Nephron progenitor cell (in vitro differentiated cells): ENCODE results near the gene MACC1.
A peak's percentile ranks its signal among the peaks of the same experiment; 100 is the strongest.

Experiments used
- DNase-seq: peaks from one replicate; pipeline ENCODE4 v3.0.0; 2021
- H3K27ac Mint-ChIP-seq: 2 replicates; pipeline ENCODE4 v1.8.0; 2021; ENCODE audit warnings: mild to moderate bottlenecking, moderate library complexity, mixed read lengths
- H3K27me3 Mint-ChIP-seq: 2 replicates; pipeline ENCODE4 v1.8.0; 2021; ENCODE audit warnings: mild to moderate bottlenecking, low read depth, mixed read lengths; ENCODE audit not compliant: poor library complexity
- H3K36me3 Mint-ChIP-seq: 2 replicates; pipeline ENCODE4 v1.8.0; 2021; ENCODE audit warnings: low read depth, mixed read lengths
- H3K4me1 Mint-ChIP-seq: 2 replicates; pipeline ENCODE4 v1.8.0; 2021; ENCODE audit warnings: mixed read lengths
- H3K4me3 Mint-ChIP-seq: 2 replicates; pipeline ENCODE4 v1.8.0; 2021; ENCODE audit warnings: mild to moderate bottlenecking, moderate library complexity, mixed read lengths
- H3K9me3 Mint-ChIP-seq: 2 replicates; pipeline ENCODE4 v1.8.0; 2021; ENCODE audit warnings: mild to moderate bottlenecking, moderate library complexity, mixed read lengths
- TF ChIP-seq, protein P1 (sequence below): fragments of 200-600 bp; sonication (generic); IDR thresholded peaks from 2 replicates; pipeline ENCODE4 v1.5.0; 2021; ENCODE audit warnings: antibody characterized with exemption

MACC1 gene

DNA sequence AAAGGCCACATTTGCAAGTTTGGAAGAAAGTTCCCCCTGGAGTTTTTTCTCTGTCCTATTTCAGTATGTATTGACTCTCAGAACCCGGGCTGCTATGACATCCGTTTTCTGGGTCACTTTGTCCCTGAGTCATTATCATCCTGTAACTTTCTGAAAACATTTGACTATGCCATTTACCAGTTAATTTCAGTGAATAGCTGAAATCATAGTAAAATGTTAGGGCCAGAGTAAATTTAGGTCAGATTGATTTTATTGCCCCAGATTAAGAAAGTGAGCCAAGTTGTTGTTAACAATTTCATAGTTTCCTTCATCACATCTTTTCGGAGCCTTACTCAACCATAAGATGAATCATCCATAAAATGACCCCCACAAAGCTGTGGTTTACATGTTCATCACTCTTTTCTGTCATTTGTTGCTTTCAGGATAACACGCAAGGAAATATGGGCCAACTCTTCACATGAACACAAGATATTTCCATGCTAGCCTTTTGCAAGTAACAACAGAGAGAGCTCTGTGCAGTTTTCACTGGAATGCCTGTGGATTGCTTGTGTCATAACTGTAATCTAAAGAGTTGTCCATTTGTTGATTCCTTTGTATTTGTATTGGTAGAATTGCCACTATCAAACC is 3.9 kb upstream of the MACC1 start:
- H3K27me3 Mint-ChIP-seq, result no peaks in the 10 kb centered on the region
- H3K4me3 Mint-ChIP-seq, result no peak overlapping the region
- no peak for DNase-seq
- H3K36me3 Mint-ChIP-seq, result no peaks in the 10 kb centered on the region
- no peak overlapping the region for H3K27ac Mint-ChIP-seq
- TF ChIP-seq, protein P1, sequence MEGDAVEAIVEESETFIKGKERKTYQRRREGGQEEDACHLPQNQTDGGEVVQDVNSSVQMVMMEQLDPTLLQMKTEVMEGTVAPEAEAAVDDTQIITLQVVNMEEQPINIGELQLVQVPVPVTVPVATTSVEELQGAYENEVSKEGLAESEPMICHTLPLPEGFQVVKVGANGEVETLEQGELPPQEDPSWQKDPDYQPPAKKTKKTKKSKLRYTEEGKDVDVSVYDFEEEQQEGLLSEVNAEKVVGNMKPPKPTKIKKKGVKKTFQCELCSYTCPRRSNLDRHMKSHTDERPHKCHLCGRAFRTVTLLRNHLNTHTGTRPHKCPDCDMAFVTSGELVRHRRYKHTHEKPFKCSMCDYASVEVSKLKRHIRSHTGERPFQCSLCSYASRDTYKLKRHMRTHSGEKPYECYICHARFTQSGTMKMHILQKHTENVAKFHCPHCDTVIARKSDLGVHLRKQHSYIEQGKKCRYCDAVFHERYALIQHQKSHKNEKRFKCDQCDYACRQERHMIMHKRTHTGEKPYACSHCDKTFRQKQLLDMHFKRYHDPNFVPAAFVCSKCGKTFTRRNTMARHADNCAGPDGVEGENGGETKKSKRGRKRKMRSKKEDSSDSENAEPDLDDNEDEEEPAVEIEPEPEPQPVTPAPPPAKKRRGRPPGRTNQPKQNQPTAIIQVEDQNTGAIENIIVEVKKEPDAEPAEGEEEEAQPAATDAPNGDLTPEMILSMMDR, result no peak
- H3K9me3 Mint-ChIP-seq, result no peaks in the 10 kb centered on the region
- H3K4me1 Mint-ChIP-seq, result peaks cover 14% of the 10 kb centered on the region

DNA sequence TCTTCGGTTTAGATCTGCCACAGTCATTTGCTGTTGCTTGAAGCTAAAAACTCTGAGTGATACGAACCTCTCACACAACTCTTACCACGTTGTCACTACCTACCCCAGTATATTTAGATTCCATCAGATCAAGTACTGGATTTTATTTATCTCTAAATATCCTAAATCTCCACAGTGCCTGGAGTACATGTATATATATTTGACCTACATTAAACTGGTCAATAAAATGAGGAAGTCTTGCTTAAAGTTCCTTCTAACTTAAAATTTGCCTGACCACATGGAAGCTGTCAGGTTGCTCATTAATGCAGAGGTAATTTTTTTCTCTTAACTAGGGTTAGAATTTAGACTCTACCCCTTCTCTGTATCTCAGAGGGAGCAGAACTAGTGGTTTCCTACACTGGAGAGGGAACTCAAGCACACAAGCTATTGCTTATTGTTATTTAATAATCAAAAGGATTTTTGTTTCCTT is 3.1 kb upstream of the MACC1 start:
- no peak for DNase-seq
- Mint-ChIP-seq H3K36me3 (no peaks in the 10 kb centered on the region), H3K9me3 (no peaks in the 10 kb centered on the region), H3K27ac (no peak overlapping the region), H3K4me3 (no peak overlapping the region), H3K27me3 (no peaks in the 10 kb centered on the region), H3K4me1 (peaks cover 14% of the 10 kb centered on the region)
- TF ChIP-seq, protein P1, result no peak

DNA sequence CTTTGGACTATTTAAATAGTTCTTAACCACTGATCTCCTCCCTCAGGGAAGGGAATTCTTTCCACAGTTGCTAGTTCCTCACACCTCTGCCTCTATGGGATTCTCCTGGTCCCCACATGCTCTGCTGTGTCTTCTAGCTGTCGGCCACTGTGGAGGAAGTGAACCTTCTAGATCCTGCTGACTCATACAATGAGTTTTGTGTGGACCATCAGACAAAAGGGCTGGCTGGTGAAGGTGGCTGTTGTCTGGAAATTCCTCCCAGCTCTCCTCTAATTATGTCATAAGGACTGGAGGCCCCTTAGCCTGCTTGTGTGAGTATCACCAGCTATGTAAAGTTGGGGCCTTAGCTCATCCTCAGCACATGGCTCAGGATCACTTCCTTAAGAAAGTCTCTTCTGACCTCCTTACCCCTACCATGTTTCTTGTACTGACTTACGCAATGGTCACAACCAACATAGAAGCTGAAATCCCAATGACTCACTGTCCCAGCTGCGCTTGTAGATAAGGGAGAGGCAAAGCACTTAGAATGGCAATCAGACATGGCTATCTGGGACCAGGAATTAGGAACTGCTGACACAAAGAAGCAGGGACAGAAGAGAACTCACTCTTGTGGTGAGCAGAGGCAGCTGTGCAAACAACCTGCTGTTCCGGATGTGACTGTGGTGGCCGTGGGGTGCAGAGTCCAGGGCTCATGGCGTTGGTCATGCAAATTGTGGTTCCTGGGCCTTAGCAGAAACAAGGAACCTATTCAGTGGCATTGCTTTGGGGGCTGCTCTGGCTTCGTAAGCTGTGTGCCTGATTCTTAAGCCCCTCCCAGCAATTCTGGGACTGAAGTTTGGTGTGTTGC is 2.5 kb upstream of the MACC1 start:
- Mint-ChIP-seq H3K4me1 (peaks cover 14% of the 10 kb centered on the region), H3K36me3 (no peaks in the 10 kb centered on the region), H3K4me3 (no peak overlapping the region), H3K9me3 (no peaks in the 10 kb centered on the region), H3K27ac (peak overlapping the region; percentile 40), H3K27me3 (no peaks in the 10 kb centered on the region)
- DNase-seq, result peak; percentile 7
- TF ChIP-seq, protein P1, result no peak

DNA sequence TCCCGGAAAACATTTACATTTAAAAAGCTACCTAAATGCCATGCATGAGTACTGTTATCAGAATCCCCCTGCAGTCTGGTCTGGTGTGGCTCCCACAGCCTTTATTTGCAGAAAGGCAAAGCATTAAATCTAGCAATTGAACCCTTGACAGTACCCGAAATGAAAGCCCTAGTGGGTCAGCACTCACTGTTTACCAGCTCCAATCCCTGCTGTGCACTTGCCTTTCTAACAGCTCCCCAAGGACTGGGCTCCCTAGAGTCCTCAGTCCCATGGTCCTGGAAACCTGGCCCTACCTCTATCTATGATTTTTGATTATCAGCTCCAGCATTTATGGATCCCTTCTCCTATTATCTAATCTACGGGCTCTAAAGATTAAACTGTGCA is 1.9 kb upstream of the MACC1 start:
- H3K27ac Mint-ChIP-seq, result no peak overlapping the region

DNA sequence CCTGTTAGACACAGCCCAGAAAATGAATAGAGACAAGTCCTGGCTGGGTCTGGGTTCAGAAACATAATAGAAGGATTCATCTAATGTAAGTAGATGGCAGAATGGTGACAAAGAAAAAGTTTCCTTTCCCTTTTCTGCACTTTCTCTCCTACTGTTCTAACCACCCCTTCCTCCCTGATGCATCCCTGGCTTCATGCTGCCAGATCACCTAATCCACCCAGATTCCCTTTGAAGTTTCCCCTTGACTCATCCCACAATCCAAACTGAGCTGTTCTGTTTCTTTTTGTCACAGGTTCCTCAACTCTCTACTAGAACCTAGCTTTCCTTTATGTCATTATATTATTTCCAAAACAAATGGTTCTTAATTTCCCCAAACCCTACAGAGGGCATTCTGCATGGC is 1.1 kb upstream of the MACC1 start:
- Mint-ChIP-seq H3K27ac (peak overlapping the region; percentile 21), H3K27me3 (no peaks in the 10 kb centered on the region), H3K4me1 (peaks cover 14% of the 10 kb centered on the region), H3K36me3 (no peaks in the 10 kb centered on the region), H3K9me3 (peaks cover 6% of the 10 kb centered on the region), H3K4me3 (no peak overlapping the region)
- TF ChIP-seq, protein P1, result no peak
- DNase-seq, result no peak

More for the DNA sequence above, 1.9 kb upstream of the MACC1 start:
- Mint-ChIP-seq H3K36me3 (no peaks in the 10 kb centered on the region), H3K4me1 (peaks cover 14% of the 10 kb centered on the region), H3K9me3 (peaks cover 4% of the 10 kb centered on the region), H3K4me3 (no peak overlapping the region), H3K27me3 (no peaks in the 10 kb centered on the region)
- DNase-seq, result no peak
- TF ChIP-seq, protein P1, result no peak
